Activated naive CD4-positive, alpha-beta T cell treated with anti-CD3 and anti-CD28 coated beads, Interleukin-2, amount 10 ng/mL, durations not matched to agents 7 days and 5 days (primary cell): ENCODE measurements around the gene FBXO41.

Experiments
- CTCF ChIA-PET: fragments of 350-600 bp; sonication (Branson Sonifier 250); formaldehyde crosslinking; loops from one replicate; lab custom pipeline; 2021; ENCODE audit warnings: antibody characterized with exemption; lab: Charles Lee
- DNase-seq: peaks from one replicate; pipeline ENCODE4 v3.0.0-alpha.2; 2020
- H3K27ac Mint-ChIP-seq: one replicate; pipeline ENCODE4 v1.8.0; 2021; ENCODE audit warnings: mild to moderate bottlenecking, moderate library complexity, mixed read lengths
- H3K27me3 Mint-ChIP-seq: one replicate; pipeline ENCODE4 v1.8.0; 2021; ENCODE audit warnings: mild to moderate bottlenecking, mixed read lengths
- H3K36me3 Mint-ChIP-seq: one replicate; pipeline ENCODE4 v1.8.0; 2021; ENCODE audit warnings: mixed read lengths
- H3K4me1 Mint-ChIP-seq: one replicate; pipeline ENCODE4 v1.8.0; 2021; ENCODE audit warnings: mixed read lengths
- H3K4me3 Mint-ChIP-seq: one replicate; pipeline ENCODE4 v1.8.0; 2021; ENCODE audit warnings: mild to moderate bottlenecking, moderate library complexity, mixed read lengths
- H3K9me3 Mint-ChIP-seq: one replicate; pipeline ENCODE4 v1.8.0; 2021; ENCODE audit warnings: mixed read lengths

FBXO41 gene

GRCh38 chr2:73260338-73260984, 23.8 kb downstream of the FBXO41 start:
- Mint-ChIP-seq H3K27ac (no peak overlapping the region), H3K4me1 (no peaks in the 10 kb centered on the region), H3K9me3 (no peaks in the 10 kb centered on the region), H3K4me3 (no peak overlapping the region), H3K36me3 (no peaks in the 10 kb centered on the region), H3K27me3 (no peaks in the 10 kb centered on the region)
- CTCF ChIA-PET = no interaction called here
- DNase-seq = peak; percentile 38

GRCh38 chr2:73259704-73260337, 24.5 kb downstream of the FBXO41 start:
- no peak overlapping the region for H3K27ac Mint-ChIP-seq
- CTCF ChIA-PET = no interaction called here

GRCh38 chr2:73259276-73259675, 25.0 kb downstream of the FBXO41 start:
- no peaks in the 10 kb centered on the region for H3K27me3 Mint-ChIP-seq
- CTCF ChIA-PET = interaction anchor here (1.0 kb wide), 1 partner anchor 84 kb away, joined by 3 read pairs; no protein-coding TSS in a partner anchor

More at GRCh38 chr2:73259704-73260337, 24.5 kb downstream of the FBXO41 start:
- Mint-ChIP-seq H3K27me3 (no peaks in the 10 kb centered on the region), H3K9me3 (no peaks in the 10 kb centered on the region), H3K36me3 (no peaks in the 10 kb centered on the region), H3K4me3 (no peak overlapping the region), H3K4me1 (no peaks in the 10 kb centered on the region)
- no peak for DNase-seq

GRCh38 chr2:73258913-73259215, 25.4 kb downstream of the FBXO41 start:
- no peaks in the 10 kb centered on the region for H3K9me3 Mint-ChIP-seq
- no peak for DNase-seq
- peaks cover 3% of the 10 kb centered on the region for H3K36me3 Mint-ChIP-seq
- H3K4me3 Mint-ChIP-seq = no peak overlapping the region
- CTCF ChIA-PET = interaction anchor here (1.0 kb wide), 1 partner anchor 84 kb away, joined by 3 read pairs; no protein-coding TSS in a partner anchor
- no peak overlapping the region for H3K27ac Mint-ChIP-seq
- H3K4me1 Mint-ChIP-seq = no peaks in the 10 kb centered on the region
- no peaks in the 10 kb centered on the region for H3K27me3 Mint-ChIP-seq

More at GRCh38 chr2:73259276-73259675, 25.0 kb downstream of the FBXO41 start:
- H3K9me3 Mint-ChIP-seq = no peaks in the 10 kb centered on the region
- H3K4me1 Mint-ChIP-seq = no peaks in the 10 kb centered on the region
- peaks cover 3% of the 10 kb centered on the region for H3K36me3 Mint-ChIP-seq
- no peak for DNase-seq
- no peak overlapping the region for H3K4me3 Mint-ChIP-seq
- no peak overlapping the region for H3K27ac Mint-ChIP-seq

- Mint-ChIP-seq H3K36me3 (peaks cover 7% of the 10 kb centered on the region), H3K27me3 (no peaks in the 10 kb centered on the region), H3K4me1 (no peaks in the 10 kb centered on the region), H3K9me3 (no peaks in the 10 kb centered on the region), H3K4me3 (no peak overlapping the region), H3K27ac (no peak overlapping the region)
- no peak for DNase-seq
- CTCF ChIA-PET = interaction anchor here (1.0 kb wide), 1 partner anchor 83 kb away, joined by 3 read pairs; no protein-coding TSS in a partner anchor
Observed at GRCh38 chr2:73258186-73258912, 25.9 kb downstream of the FBXO41 start.

GRCh38 chr2:73257425-73258125, 26.7 kb downstream of the FBXO41 start:
- CTCF ChIA-PET = interaction anchor here (1.0 to 1.6 kb wide), 2 partner anchors 11 to 12 kb away, joined by 3 to 5 read pairs; no protein-coding TSS in a partner anchor
- Mint-ChIP-seq H3K9me3 (no peaks in the 10 kb centered on the region), H3K36me3 (peaks cover 13% of the 10 kb centered on the region), H3K4me3 (no peak overlapping the region), H3K4me1 (no peaks in the 10 kb centered on the region), H3K27ac (no peak overlapping the region), H3K27me3 (no peaks in the 10 kb centered on the region)
- peak; percentile 30 for DNase-seq

- CTCF ChIA-PET = interaction anchor here (1.0 to 1.6 kb wide), 2 partner anchors 11 to 12 kb away, joined by 3 to 5 read pairs; no protein-coding TSS in a partner anchor
- peaks cover 16% of the 10 kb centered on the region for H3K36me3 Mint-ChIP-seq
Observed at GRCh38 chr2:73257021-73257420, 27.3 kb downstream of the FBXO41 start.

GRCh38 chr2:73256618-73256922, 27.7 kb downstream of the FBXO41 start:
- Mint-ChIP-seq H3K27ac (no peak overlapping the region), H3K36me3 (peaks cover 16% of the 10 kb centered on the region), H3K4me1 (no peaks in the 10 kb centered on the region), H3K27me3 (no peaks in the 10 kb centered on the region), H3K9me3 (no peaks in the 10 kb centered on the region), H3K4me3 (no peak overlapping the region)
- no peak for DNase-seq
- CTCF ChIA-PET = interaction anchor here (1.3 to 1.6 kb wide), 2 partner anchors 11 to 34 kb away, joined by 3 read pairs; no protein-coding TSS in a partner anchor

More at GRCh38 chr2:73257021-73257420, 27.3 kb downstream of the FBXO41 start:
- no peaks in the 10 kb centered on the region for H3K27me3 Mint-ChIP-seq
- no peaks in the 10 kb centered on the region for H3K4me1 Mint-ChIP-seq
- no peak for DNase-seq
- no peak overlapping the region for H3K27ac Mint-ChIP-seq
- H3K4me3 Mint-ChIP-seq = no peak overlapping the region
- H3K9me3 Mint-ChIP-seq = no peaks in the 10 kb centered on the region

GRCh38 chr2:73255907-73256617, 28.2 kb downstream of the FBXO41 start:
- no peak for DNase-seq
- Mint-ChIP-seq H3K9me3 (no peaks in the 10 kb centered on the region), H3K4me1 (no peaks in the 10 kb centered on the region), H3K27ac (no peak overlapping the region), H3K4me3 (no peak overlapping the region), H3K27me3 (no peaks in the 10 kb centered on the region), H3K36me3 (peaks cover 17% of the 10 kb centered on the region)
- CTCF ChIA-PET = interaction anchor here (1.1 to 1.6 kb wide), 3 partner anchors 11 to 35 kb away, joined by 3 read pairs; no protein-coding TSS in a partner anchor

GRCh38 chr2:73255007-73255644, 29.2 kb downstream of the FBXO41 start:
- Mint-ChIP-seq H3K36me3 (peaks cover 26% of the 10 kb centered on the region), H3K4me3 (no peak overlapping the region), H3K27ac (peak overlapping the region; percentile 10), H3K4me1 (no peaks in the 10 kb centered on the region), H3K9me3 (no peaks in the 10 kb centered on the region), H3K27me3 (no peaks in the 10 kb centered on the region)
- DNase-seq = no peak
- CTCF ChIA-PET = interaction anchor here (1.1 to 2.3 kb wide), 3 partner anchors 34 to 42 kb away, joined by 3 to 5 read pairs (median 3); no protein-coding TSS in a partner anchor

GRCh38 chr2:73254343-73255006, 29.8 kb downstream of the FBXO41 start:
- CTCF ChIA-PET = interaction anchor here (0.5 to 2.3 kb wide), 3 partner anchors 10 to 883 kb away, joined by 3 to 5 read pairs (median 5); no protein-coding TSS in a partner anchor
- Mint-ChIP-seq H3K36me3 (peaks cover 33% of the 10 kb centered on the region), H3K4me3 (no peak overlapping the region), H3K27ac (no peak overlapping the region), H3K27me3 (no peaks in the 10 kb centered on the region), H3K9me3 (no peaks in the 10 kb centered on the region), H3K4me1 (no peaks in the 10 kb centered on the region)
- DNase-seq = no peak

GRCh38 chr2:73253901-73254300, 30.4 kb downstream of the FBXO41 start:
- no peak overlapping the region for H3K27ac Mint-ChIP-seq
- no peaks in the 10 kb centered on the region for H3K9me3 Mint-ChIP-seq
- H3K36me3 Mint-ChIP-seq = peaks cover 37% of the 10 kb centered on the region
- no peak overlapping the region for H3K4me3 Mint-ChIP-seq
- H3K27me3 Mint-ChIP-seq = no peaks in the 10 kb centered on the region
- DNase-seq = no peak
- CTCF ChIA-PET = interaction anchor here (1.2 to 2.3 kb wide), 2 partner anchors 9 to 41 kb away, joined by 3 to 5 read pairs; no protein-coding TSS in a partner anchor
- H3K4me1 Mint-ChIP-seq = no peaks in the 10 kb centered on the region
